HG03066 (cell line): Measurements from ENCODE around the gene ITGB5.
"Not testable (repeated sequence)": the region's sequence is repeated elsewhere in the genome, so short reads cannot be mapped to it uniquely, and the experiment has no call there.

ENCODE experiments used
- ATAC-seq: cut with Tn5 transposase; IDR thresholded peaks from one replicate; pipeline ENCODE4 v1.9.1; 2021; ENCODE audit warnings: low read depth; ENCODE audit not compliant: unreplicated experiment

ITGB5 gene

GRCh38 chr3:124759666-124760401, 127.3 kb downstream of the ITGB5 start:
- no peak for ATAC-seq

- ATAC-seq, result no peak
These were observed 128.1 kb downstream of the ITGB5 start for GRCh38 chr3:124758851-124759635.

- ATAC-seq, result not testable (repeated sequence)
These were observed 129.2 kb downstream of the ITGB5 start for GRCh38 chr3:124757926-124758325.

GRCh38 chr3:124752051-124752450, 135.1 kb downstream of the ITGB5 start:
- ATAC-seq, result no peak

GRCh38 chr3:124751501-124751900, 135.7 kb downstream of the ITGB5 start:
- ATAC-seq, result no peak

- ATAC-seq, result not testable (repeated sequence)
These were observed 137.3 kb downstream of the ITGB5 start for GRCh38 chr3:124749877-124750276.

GRCh38 chr3:124748560-124749198, 138.5 kb downstream of the ITGB5 start:
- ATAC-seq, result no peak

GRCh38 chr3:124747111-124747981, 139.8 kb downstream of the ITGB5 start:
- no peak for ATAC-seq

GRCh38 chr3:124745756-124746155, 141.4 kb downstream of the ITGB5 start:
- ATAC-seq, result no peak

- ATAC-seq, result no peak
These were observed 146.1 kb downstream of the ITGB5 start for GRCh38 chr3:124741027-124741426.

GRCh38 chr3:124731760-124732159, 155.4 kb downstream of the ITGB5 start:
- no peak for ATAC-seq

GRCh38 chr3:124730941-124731297, 156.2 kb downstream of the ITGB5 start:
- ATAC-seq, result no peak

- ATAC-seq, result peak; percentile 100
These were observed 156.8 kb downstream of the ITGB5 start, which contains the start of gene UMPS for GRCh38 chr3:124730129-124730940. UMPS (plus strand) TSS chr3:124730452; CDS start chr3:124730472, 20 bp downstream.

- no peak for ATAC-seq
These were observed 164.6 kb downstream of the ITGB5 start for GRCh38 chr3:124722589-124722988.

GRCh38 chr3:124714223-124714853, 172.8 kb downstream of the ITGB5 start:
- no peak for ATAC-seq
